Stimulated activated CD8-positive, alpha-beta memory T cell treated with anti-CD3 and anti-CD28 coated beads, Interleukin-15, amount 100 ng/mL, for 24 hours (primary cell): ENCODE data around the gene TNNT1.

Source experiments
- DNase-seq: peaks from one replicate; pipeline ENCODE4 v3.0.0-alpha.2; 2020; ENCODE audit warnings: low read depth

TNNT1 gene

GRCh38 chr19:55141696-55142095 lies 7.3 kb downstream of the TNNT1 start:
- DNase-seq = no peak

- DNase-seq = no peak
Measured at GRCh38 chr19:55137915-55138314, 11.1 kb downstream of the TNNT1 start.

- DNase-seq = no peak
Measured at GRCh38 chr19:55136399-55137102, 12.5 kb downstream of the TNNT1 start.

- DNase-seq = no peak
Measured at GRCh38 chr19:55134736-55135135, 14.3 kb downstream of the TNNT1 start.

GRCh38 chr19:55133639-55134444 lies 15.2 kb downstream of the TNNT1 start:
- DNase-seq = no peak

- DNase-seq = no peak
Measured at GRCh38 chr19:55132453-55133129, 16.4 kb downstream of the TNNT1 start.

- DNase-seq = no peak
Measured at GRCh38 chr19:55131421-55131820, 17.6 kb downstream of the TNNT1 start.

DNA sequence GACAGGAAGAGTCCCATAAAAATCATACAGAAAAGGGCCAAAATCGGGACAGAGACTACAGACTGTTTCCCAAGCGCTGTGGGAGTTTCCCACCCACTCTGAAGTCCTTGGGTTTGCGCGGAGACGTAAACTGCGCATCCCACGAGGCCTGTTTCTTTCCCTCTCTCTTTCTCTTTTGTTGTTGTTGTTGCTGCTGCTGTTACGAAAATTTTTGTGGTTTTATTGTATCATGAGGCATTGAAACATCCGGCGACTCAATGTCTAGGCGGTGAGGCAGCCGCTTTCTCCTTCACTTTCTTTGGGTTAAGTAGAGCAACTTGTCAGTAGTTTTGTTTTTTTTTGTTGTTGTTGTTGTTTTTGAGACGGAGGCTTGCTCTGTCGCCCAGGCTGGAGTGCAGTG lies 30.0 kb downstream of the TNNT1 start:
- no peak for DNase-seq

DNA sequence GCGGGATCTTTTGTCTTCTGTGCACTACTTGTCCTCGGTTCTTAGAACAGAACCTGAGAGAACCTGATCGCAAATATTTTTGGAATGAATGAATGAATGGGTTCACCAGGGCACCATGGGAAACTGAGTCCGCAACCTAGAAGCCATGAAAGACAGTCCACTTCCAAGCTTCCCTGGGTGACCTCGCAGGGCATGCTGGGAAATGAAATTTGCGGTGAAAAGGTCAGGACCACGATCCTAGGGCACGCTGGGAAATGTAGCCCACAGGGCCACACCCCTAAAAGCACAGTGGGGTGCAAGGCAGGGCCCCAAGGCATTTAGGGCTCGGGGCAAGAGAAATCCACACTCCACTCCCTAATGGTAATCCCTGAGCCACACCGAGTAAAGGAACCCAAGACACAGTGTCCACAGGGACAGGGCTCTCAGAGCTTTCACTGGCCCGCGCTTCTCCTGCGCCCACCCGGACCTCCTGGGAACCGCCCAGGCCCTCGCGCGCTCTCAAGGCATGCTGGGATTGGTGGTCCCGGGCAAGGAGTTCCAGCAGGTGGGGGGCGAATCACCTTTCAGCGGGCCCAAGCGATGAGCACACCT lies 30.5 kb downstream of the TNNT1 start:
- DNase-seq = no peak

DNA sequence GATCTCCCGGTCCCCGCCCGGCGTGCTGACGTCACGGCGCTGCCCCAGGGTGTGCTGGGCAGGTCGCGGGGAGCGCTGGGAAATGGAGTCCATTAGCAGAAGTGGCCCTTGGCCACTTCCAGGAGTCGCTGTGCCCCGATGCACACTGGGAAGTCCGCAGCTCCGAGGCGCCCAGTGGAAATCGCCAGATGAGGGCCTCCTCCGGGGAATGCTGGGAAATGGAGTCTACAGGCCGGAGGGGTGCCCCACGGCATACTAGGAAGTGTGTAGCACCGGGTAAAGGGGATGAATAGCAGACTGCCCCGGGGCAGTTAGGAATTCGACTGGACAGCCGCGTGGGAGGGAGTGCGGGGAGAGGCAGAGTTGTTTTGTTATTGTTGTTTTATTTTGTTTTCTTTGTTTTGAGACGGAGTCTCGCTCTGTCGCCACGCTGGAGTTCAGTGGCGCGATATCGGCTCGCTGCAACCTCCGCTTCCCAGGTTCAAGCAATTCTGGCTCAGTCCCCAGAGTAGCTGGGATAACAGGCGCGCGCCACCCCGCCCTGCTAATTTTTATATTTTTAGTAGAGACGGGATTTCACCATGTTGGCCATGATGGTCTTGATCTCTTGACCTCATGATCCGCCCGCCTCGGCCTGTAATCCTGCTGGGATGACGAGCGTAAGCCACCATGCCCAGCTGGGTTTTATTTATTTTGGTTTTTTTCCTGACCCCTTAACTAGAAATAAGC lies 31.2 kb downstream of the TNNT1 start:
- DNase-seq = peak; percentile 93

DNA sequence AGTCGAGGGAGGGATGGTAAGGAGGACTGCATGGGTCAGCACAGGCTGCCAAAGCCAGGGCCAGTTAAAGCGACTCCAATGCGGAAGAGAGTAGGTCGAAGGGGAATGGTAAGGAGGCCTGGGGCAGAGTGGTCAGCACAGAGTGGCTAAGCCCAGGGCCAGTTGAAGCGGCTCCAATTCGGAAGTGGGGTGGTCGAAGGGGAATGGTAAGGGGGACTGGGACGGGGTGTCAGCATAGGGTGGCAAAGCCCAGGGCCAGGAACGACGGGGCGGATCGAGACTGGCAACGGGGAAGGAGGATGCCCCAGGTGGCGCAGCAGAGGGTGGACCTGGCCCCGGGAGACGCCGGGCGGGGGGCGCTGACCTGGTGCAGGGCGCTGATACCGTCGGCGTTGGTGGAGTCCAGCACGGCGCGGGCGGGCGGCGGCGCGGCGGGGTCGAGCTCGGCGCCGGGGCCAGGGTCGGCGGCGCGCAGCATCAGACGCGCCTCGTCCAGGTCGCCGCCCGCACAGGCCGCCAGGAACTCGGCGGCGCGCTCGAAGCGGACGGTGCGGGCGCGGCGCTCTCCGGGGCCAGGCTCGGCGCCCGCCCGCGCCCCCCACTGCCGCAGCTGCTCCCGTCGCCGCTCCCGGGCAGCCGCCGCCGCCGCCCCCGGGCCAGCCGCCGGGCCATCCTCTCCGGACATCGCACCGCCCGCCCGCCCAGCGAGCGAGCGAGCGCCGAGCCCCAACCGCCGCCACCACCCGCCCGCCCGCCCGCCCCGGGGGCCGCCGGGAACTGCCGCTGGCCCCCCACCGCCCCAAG lies 31.9 kb downstream of the TNNT1 start, which contains the start of gene PPP1R12C:
TSS of gene PPP1R12C (minus strand) at position 779 of the 804 bp plus-strand sequence. CDS start at position 685, 94 bp downstream.
- no peak for DNase-seq

- peak; percentile 22 for DNase-seq
Measured at GRCh38 chr19:55116232-55116858, 32.7 kb downstream of the TNNT1 start.

DNA sequence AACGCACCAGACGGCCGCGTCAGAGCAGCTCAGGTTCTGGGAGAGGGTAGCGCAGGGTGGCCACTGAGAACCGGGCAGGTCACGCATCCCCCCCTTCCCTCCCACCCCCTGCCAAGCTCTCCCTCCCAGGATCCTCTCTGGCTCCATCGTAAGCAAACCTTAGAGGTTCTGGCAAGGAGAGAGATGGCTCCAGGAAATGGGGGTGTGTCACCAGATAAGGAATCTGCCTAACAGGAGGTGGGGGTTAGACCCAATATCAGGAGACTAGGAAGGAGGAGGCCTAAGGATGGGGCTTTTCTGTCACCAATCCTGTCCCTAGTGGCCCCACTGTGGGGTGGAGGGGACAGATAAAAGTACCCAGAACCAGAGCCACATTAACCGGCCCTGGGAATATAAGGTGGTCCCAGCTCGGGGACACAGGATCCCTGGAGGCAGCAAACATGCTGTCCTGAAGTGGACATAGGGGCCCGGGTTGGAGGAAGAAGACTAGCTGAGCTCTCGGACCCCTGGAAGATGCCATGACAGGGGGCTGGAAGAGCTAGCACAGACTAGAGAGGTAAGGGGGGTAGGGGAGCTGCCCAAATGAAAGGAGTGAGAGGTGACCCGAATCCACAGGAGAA lies 33.5 kb downstream of the TNNT1 start:
- no peak for DNase-seq

- no peak for DNase-seq
Measured at GRCh38 chr19:55114566-55115145, 34.4 kb downstream of the TNNT1 start.

DNA sequence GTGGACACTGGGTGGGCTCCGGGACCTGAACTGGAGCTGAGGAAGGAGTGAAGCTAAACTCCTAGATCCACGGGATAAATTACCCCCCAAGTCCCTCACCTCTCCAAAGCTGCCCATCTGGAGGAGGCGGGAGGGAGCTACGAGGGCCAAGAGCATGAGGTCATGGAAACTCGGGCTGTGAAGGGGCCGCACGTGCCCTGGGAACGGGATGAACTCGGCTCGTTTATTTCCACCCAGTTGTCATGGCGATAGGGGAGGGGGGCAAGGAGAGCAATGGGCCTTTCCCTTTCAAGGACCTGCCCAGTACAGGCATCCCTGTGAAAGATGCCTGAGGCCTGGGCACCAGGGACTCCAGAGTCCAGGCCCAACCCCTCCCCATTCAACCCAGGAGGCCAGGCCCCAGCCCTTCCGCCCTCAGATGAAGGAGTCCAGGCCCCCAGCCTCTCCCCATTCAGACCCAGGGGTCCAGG lies 35.4 kb downstream of the TNNT1 start:
- no peak for DNase-seq

DNA sequence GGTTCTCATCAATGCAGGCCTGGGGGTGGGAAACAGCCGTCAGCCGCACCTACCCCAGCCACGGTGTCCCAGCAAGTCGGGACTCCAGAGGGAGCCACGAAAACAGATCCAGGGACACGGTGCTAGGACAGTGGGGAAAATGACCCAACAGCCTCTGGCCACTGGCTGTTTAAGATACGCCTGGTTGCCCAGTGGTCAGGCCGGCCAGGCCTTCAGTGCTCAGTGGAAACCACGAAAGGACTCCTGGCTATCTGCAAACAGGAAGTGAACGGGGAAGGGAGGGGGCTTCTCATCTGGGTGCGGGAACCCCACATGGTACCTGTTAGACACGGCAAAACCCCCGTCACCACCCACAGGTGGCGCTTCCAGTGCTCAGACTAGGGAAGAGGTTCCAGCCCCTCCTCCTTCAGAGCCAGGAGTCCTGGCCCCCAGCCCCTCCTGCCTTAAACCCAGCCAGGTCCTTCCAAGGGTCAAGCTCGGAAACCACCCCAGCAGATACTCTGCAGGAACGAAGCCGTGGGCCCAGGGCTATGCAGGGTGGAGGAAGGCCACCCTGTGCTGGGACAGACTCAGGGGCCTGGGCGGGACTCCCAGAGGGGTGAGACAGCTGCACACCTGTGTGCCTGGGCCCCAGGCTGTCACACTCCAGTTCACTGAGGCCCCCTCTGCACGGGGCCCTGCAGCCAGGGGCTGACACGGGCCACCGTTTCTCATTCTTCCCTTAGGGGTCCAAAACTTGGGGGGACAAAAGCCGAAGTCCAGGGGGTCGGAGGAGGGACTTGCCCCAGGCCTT lies 36.0 kb downstream of the TNNT1 start:
- no peak for DNase-seq

DNA sequence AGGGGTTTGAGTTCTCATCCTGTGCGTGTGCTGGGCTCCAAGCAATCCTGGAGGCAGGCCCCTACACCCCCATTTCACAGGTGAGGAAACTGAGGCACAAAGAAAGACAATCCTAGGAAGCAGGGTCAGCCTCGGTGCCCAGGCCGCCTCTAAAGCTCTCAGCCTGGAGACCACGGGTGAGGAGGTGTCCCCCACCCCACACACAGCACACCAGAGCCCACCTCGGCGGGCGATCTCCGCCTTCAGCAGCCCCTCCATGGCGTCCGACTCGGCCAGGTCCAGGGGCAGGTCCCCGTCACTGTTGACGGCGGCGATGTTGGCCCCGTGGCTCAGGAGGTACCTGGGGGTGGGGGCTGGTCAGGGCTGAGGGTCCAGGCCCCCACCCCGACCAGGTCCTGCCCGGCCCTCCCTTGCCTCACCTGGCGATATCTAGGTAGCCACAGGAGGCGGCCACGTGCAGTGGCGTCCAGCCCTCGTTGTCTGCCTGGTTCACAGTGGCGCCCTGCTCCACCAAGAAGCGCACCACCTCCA lies 36.7 kb downstream of the TNNT1 start:
- DNase-seq = no peak

DNA sequence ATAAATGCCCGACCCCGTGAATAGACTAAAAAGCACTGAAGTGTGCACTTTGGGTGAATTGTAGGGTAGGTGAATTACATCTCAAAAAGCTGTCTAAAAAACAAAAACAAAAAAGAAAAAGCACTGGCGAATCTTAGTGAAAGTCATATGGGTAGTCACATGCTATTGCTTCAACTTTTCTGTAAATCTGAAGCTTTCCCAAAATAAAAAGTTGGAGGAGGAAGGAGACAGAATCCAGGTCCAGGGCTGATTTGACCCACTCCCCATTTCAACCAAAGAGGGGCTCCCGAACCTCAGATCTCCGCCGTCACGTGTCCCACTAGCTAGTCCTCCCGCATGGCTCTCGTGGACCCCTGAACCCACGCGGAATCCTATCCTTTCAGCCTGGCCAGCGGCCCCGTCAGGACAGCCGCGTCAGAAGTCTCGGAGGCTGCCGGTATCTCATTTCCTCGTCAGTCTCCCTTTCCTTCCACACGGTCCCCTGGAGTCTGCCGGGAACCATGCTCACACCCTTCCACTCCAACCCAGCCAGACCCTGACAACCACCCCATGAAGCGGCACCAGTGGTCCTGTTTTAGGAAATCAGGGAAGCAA lies 37.7 kb downstream of the TNNT1 start:
- no peak for DNase-seq
